Fibroblast of mammary gland (primary cell): ENCODE data around the gene SPACA4.

Experiments
- DNase-seq: peaks from one replicate; pipeline ENCODE4 v3.0.0-alpha.2; 2010; ENCODE audit warnings: low read depth
- H3K4me3 ChIP-seq: 2 replicates; pipeline ENCODE4 v1.5.1; 2011; ENCODE audit warnings: low read depth, mild to moderate bottlenecking, low read length, moderate library complexity; ENCODE audit not compliant: control insufficient read depth
- CTCF ChIP-seq: conservative IDR thresholded peaks from 2 replicates; pipeline ENCODE4 v1.5.1; 2011; ENCODE audit warnings: low read depth, low read length, inconsistent platforms; ENCODE audit not compliant: control insufficient read depth, insufficient read depth

Gene SPACA4

GRCh38 chr19:48596679-48597465, 9.7 kb upstream of the SPACA4 start:
- TF ChIP-seq CTCF: no peak
- DNase-seq: no peak
- no peak overlapping the region for H3K4me3 ChIP-seq

- TF ChIP-seq CTCF: no peak
- no peak overlapping the region for H3K4me3 ChIP-seq
- no peak for DNase-seq
Observed at GRCh38 chr19:48598996-48599700, 7.4 kb upstream of the SPACA4 start.

DNA sequence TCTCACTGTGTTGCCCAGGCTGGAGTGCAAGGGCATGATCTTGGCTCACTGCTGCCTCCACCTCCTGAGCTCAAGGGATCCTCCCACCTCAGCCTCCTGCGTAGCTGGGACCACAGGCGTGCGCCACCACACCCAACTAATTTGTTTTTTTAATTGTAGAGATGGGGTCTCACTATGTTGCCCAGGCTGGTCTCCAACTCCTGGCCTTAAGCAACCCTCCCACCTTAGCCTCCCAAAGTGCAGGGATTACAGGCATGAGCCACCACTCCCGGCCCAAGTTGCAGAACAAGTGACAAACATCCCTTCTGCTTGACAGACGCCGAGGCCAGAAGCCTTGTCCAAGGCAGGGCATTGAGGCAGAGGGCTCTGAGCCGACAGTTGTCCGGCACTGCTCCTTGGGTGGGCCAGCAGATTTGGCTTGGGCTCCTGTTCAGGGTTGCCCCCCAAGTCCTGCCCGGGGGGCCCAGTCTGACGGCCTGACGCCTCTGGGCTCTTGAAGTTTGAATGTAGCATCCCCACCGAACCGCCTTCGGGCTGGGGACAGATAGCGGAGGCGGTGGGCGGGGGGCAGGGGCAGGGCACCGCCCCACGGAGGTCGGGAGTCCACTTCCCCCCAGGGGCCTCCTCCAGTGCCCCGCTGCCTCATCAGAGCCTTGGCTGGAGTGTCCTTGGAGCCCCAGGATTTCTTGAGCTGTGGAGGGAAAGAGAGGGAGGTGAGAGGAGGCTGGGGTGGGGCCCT, 5.7 kb upstream of the SPACA4 start:
- no peak for DNase-seq
- no peak overlapping the region for H3K4me3 ChIP-seq
- no peak for TF ChIP-seq CTCF

- DNase-seq: no peak
- H3K4me3 ChIP-seq: no peak overlapping the region
- TF ChIP-seq CTCF: no peak
Observed at GRCh38 chr19:48603001-48603400, 3.5 kb upstream of the SPACA4 start.

- no peak for DNase-seq
- no peak for TF ChIP-seq CTCF
- H3K4me3 ChIP-seq: no peak overlapping the region
Observed at GRCh38 chr19:48603449-48603848, 3.1 kb upstream of the SPACA4 start.

GRCh38 chr19:48603850-48604249, 2.7 kb upstream of the SPACA4 start:
- H3K4me3 ChIP-seq: no peak overlapping the region
- no peak for TF ChIP-seq CTCF
- no peak for DNase-seq
